HEK293T (cell line): ENCODE measurements around the gene TXNRD2.

Experiments used
- BHLHE40 ChIP-seq: fragments of 450-650 bp; IDR thresholded peaks from 2 replicates; pipeline ENCODE4 v1.6.1; 2016; ENCODE audit warnings: mild to moderate bottlenecking, moderate library complexity, borderline replicate concordance
- ELF4 ChIP-seq: fragments of 450-650 bp; IDR thresholded peaks from 2 replicates; pipeline ENCODE4 v1.6.1; 2017; ENCODE audit warnings: antibody characterized with exemption
- LEF1 ChIP-seq: fragments of 450-650 bp; IDR thresholded peaks from 2 replicates; pipeline ENCODE4 v1.6.1; 2017; ENCODE audit warnings: mild to moderate bottlenecking, borderline replicate concordance
- NFRKB ChIP-seq: fragments of 450-650 bp; IDR thresholded peaks from 2 replicates; pipeline ENCODE4 v1.6.1; 2016; ENCODE audit warnings: mild to moderate bottlenecking, moderate library complexity
- TARDBP ChIP-seq: fragments of 450-650 bp; IDR thresholded peaks from 2 replicates; pipeline ENCODE4 v1.6.1; 2016

DNA sequence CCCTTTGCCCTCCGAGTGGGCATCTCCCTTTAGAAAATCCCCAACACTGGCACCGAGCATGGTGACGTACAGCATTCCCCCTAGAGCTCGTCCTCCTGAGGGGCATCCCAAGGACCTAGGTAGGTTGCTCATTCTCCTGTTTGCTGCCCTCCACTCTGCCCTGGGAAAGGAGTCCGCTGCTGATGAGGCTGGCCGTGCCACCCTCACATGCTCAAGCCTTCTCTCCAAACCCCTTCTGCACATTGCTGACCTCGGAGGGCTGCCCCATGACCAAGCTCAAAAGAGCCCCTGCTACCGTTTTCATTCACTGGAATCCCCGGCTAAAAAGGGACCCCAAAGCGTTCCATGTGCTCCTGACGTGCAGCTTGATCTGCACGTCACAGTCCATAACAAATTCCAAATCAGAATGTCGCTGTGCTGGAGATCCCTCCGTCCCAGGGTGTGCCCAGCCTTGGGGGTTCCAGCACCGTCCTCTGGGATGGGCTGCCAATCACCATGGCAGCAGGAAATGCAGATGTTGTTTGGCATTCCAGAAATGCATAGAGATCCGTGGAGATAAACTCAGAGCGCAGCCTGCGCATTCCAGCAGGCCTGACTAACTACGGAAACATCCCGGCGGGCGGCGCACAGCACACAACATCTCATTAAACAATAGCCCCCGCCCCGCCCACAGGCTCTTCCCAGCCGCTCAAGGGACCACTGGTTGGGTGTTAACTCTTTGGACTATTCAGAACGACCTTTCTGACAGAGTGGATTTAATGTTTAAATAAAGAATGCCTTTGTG lies 60.6 kb downstream of the TXNRD2 start:
- TF ChIP-seq LEF1 (no peak), NFRKB (no peak), ELF4 (no peak), BHLHE40 (no peak), TARDBP (no peak)
